Measurements from ENCODE around the gene GLRX2. TPM values are rescaled to one million over a fixed set of nuclear protein-coding genes. Genes with fewer than 3 reads are reported as not detected.

The GLRX2 gene, protein sequence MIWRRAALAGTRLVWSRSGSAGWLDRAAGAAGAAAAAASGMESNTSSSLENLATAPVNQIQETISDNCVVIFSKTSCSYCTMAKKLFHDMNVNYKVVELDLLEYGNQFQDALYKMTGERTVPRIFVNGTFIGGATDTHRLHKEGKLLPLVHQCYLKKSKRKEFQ
- 10 to 100 TPM; 15.2 to 28.8 (median 23.6) TPM for total RNA-seq
- long read RNA-seq, donor 1, transcript GLRX2-201 (4 exons, 701 nt) = major isoform, 16 of 18 reads
- long read RNA-seq, donor 1, partial matches to known transcripts = 1 of 18 reads
- long read RNA-seq, donor 1, other reads (novel, unspliced or antisense) = 1 of 18 reads
- long read RNA-seq, donor 2, transcript GLRX2-201 (4 exons, 701 nt) = major isoform, 14 of 15 reads
- long read RNA-seq, donor 2, partial matches to known transcripts = 0 of 15 reads
- long read RNA-seq, donor 2, other reads (novel, unspliced or antisense) = 1 of 15 reads

DNA sequence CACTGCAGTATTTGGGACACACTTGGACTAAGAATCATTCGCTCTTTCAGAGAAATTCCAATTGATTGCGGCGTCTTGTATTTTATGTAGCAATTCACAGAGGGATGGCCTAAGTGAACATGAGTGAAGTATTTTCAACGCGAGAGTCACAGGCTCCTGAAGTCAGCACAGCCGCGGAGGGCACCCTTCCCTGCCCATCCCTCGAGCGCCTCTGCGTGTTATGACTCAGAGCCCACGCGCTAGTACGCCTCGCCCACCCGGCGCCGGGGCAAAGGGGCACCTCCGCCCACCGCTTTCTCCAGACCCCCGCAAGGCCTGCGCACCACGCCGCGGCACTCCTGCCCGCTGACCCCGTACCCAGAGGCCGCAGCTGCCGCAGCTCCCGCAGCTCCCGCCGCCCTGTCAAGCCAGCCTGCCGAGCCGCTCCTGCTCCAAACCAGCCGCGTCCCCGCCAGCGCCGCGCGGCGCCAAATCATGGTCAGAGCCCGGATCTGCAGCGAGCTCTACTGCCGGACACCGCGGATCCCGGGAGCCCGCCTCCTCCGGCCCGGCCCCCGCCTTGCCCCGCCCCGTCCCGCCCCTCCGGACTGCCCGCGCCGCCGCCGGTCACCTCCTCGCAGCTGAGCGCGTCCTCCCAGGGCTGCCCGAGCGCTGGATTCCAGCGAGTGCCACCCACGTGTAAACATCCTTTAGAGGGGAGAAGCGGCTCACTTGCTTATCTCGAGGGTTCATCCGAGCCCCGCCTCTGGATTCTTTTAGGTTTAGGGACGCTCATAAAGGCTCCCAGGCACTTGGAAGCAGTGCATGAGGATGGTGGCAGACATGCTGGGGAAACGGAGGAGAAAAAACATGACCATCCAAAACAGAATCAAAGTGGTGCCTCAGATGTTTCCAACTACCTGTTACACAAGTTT, at the start of gene GLRX2:
TSS of gene GLRX2 (minus strand) at position 508 of the 914 bp plus-strand sequence. CDS start at position 476, 32 bp downstream.
- H3K4me1 ChIP-seq (ENCODE audit: low read depth) = peaks cover 11% of the 10 kb centered on the region
- peak within 1 kb of the TSS; percentile 77 for H3K4me3 ChIP-seq
- no peaks in the 10 kb centered on the region for H3K9me3 ChIP-seq
- ATAC-seq (peak; percentile 97), DNase-seq (peak; percentile 88 to 92 (median 90))
- TF ChIP-seq, protein P1, sequence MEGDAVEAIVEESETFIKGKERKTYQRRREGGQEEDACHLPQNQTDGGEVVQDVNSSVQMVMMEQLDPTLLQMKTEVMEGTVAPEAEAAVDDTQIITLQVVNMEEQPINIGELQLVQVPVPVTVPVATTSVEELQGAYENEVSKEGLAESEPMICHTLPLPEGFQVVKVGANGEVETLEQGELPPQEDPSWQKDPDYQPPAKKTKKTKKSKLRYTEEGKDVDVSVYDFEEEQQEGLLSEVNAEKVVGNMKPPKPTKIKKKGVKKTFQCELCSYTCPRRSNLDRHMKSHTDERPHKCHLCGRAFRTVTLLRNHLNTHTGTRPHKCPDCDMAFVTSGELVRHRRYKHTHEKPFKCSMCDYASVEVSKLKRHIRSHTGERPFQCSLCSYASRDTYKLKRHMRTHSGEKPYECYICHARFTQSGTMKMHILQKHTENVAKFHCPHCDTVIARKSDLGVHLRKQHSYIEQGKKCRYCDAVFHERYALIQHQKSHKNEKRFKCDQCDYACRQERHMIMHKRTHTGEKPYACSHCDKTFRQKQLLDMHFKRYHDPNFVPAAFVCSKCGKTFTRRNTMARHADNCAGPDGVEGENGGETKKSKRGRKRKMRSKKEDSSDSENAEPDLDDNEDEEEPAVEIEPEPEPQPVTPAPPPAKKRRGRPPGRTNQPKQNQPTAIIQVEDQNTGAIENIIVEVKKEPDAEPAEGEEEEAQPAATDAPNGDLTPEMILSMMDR (IDR thresholded peaks at IDR 0.05) = no peak
- no peaks in the 10 kb centered on the region for H3K36me3 ChIP-seq (ENCODE audit: low read depth)
- intact Hi-C loops (cut with DNase I, micrococcal nuclease) = loop anchor here in 1 of 2 donors (5.0 kb wide), 1 partner anchor 43 kb away; no protein-coding TSS in a partner anchor

DNA sequence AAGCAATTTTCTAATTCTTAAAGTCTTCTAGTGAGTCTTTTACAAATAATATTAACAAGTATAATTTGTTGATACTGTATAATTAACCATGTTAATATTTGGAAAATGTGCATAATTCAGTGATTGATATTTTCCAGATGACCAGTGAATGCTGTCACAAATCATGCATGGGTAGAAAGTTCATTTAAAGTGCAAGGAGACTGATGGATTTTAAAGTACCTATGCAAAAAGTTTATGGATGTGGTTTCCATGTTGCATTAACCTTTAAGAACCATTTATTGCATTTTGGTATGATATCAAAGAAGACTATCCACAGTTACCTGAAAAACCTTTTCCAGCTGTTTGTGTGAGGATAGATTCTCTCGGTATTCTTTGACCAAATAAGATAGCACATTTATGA, 39.8 kb upstream of the GLRX2 start:
- Histone ChIP-seq H3K4me3 (no peak overlapping the region), H3K36me3 (ENCODE audit: low read depth) (peaks cover 3% of the 10 kb centered on the region), H3K4me1 (ENCODE audit: low read depth) (no peaks in the 10 kb centered on the region), H3K9me3 (no peaks in the 10 kb centered on the region)
- ATAC-seq = no peak
- no peak for DNase-seq
- TF ChIP-seq, protein P1 (IDR thresholded peaks at IDR 0.05) = no peak
- intact Hi-C loops (cut with DNase I, micrococcal nuclease) = no loop called here

DNA sequence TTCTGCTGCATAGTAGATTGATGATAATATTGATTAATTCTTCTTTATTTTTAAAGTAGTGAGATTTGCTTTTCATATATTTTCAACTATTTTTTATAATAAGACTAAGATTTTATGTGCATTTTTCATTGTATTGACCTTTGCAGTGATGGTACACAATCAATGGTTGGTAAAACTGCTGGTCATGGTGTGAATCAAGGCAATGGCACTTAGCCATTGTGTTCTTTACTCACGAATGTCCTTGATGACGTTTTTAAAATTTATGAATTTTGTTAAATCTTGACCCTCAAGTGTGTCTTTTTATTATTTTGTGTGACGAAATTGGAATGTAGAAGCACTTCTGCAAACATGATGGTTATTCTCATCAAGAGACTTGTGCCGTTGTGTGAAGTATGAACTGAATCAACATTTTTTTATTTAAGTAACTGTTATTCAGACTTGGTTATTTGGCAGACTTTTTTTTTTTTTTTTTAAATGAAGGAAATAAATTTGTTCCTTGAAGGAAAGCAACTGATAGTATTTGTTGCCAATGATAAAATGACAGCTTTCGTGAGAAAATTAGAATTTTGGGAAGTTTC, 39.2 kb upstream of the GLRX2 start:
- H3K4me3 ChIP-seq = no peak overlapping the region
- H3K9me3 ChIP-seq = no peaks in the 10 kb centered on the region
- intact Hi-C loops (cut with DNase I, micrococcal nuclease) = no loop called here
- ATAC-seq (no peak), DNase-seq (no peak)
- no peaks in the 10 kb centered on the region for H3K4me1 ChIP-seq (ENCODE audit: low read depth)
- TF ChIP-seq, protein P1 (IDR thresholded peaks at IDR 0.05) = no peak
- H3K36me3 ChIP-seq (ENCODE audit: low read depth) = peaks cover 3% of the 10 kb centered on the region

DNA sequence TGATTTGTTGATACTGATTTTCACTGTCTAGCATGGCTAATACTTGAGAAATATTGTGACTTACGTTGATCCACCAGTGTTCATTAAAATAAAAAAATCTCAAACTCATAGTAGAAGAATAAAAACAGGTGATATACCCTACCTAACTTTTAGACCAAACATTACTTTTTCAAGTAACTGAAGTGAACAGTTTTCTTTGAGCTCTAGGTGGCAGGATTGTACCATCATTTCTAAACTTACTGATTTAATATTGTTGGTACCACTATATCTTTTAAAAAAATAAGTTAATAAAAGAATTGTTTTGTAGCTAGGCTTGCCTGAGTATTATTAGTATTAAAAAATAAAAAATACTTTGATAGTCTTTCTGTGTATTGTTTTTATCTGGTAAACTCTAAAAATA, 38.1 kb upstream of the GLRX2 start:
- peaks cover 3% of the 10 kb centered on the region for H3K36me3 ChIP-seq (ENCODE audit: low read depth)

DNA sequence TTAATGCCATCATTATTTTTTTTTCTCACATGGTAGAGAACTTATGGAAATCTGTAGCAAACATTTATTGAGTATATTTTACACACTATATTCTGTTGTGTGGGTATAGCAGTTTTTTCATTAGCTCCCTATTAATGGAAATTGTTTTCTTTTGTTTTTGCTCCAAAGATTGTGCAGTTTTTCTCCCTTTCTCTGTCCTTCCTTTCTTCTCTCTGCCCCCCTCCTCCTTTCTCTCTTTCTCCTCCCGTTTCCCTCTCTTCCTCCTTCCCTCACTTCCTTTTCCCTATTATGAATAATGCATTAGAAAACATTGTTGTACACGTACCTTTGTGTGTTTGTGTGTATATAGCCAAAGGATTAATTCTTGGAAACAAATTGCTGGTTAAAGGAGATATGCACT, 37.2 kb upstream of the GLRX2 start:
- no peak for DNase-seq
- intact Hi-C loops (cut with DNase I, micrococcal nuclease) = no loop called here
- peaks cover 3% of the 10 kb centered on the region for H3K36me3 ChIP-seq (ENCODE audit: low read depth)
- TF ChIP-seq, protein P1 (IDR thresholded peaks at IDR 0.05) = no peak
- no peak for ATAC-seq
- no peaks in the 10 kb centered on the region for H3K4me1 ChIP-seq (ENCODE audit: low read depth)
- H3K9me3 ChIP-seq = no peaks in the 10 kb centered on the region
- no peak overlapping the region for H3K4me3 ChIP-seq

More for the DNA sequence above, 38.1 kb upstream of the GLRX2 start:
- Histone ChIP-seq H3K9me3 (no peaks in the 10 kb centered on the region), H3K4me1 (ENCODE audit: low read depth) (no peaks in the 10 kb centered on the region), H3K4me3 (no peak overlapping the region)
- ATAC-seq (no peak), DNase-seq (no peak)
- intact Hi-C loops (cut with DNase I, micrococcal nuclease) = no loop called here
- TF ChIP-seq, protein P1 (IDR thresholded peaks at IDR 0.05) = no peak

Data from mucosa of descending colon (tissue), 3 donors.